ENCODE measurements around the gene CITED2.

CITED2 gene

GRCh38 chr6:139330826-139331500 lies 43.5 kb downstream of the CITED2 start:
- Histone ChIP-seq H3K4me3 (ENCODE audit: low read depth, low read length) (no peak overlapping the region), H3K36me3 (no peaks in the 10 kb centered on the region), H3K9me3 (no peaks in the 10 kb centered on the region), H3K27me3 (no peaks in the 10 kb centered on the region), H3K4me1 (no peaks in the 10 kb centered on the region)
- no peak for TF ChIP-seq CTCF (IDR thresholded peaks at IDR 0.05; ENCODE audit: low read depth, low read length)
- no peak for DNase-seq

GRCh38 chr6:139330306-139330705 lies 44.1 kb downstream of the CITED2 start:
- H3K36me3 ChIP-seq: no peaks in the 10 kb centered on the region
- no peak overlapping the region for H3K4me3 ChIP-seq (ENCODE audit: low read depth, low read length)
- no peak for DNase-seq
- no peaks in the 10 kb centered on the region for H3K27me3 ChIP-seq
- no peaks in the 10 kb centered on the region for H3K9me3 ChIP-seq
- no peak for TF ChIP-seq CTCF (IDR thresholded peaks at IDR 0.05; ENCODE audit: low read depth, low read length)
- no peaks in the 10 kb centered on the region for H3K4me1 ChIP-seq

GRCh38 chr6:139329224-139329623 lies 45.2 kb downstream of the CITED2 start:
- TF ChIP-seq CTCF (IDR thresholded peaks at IDR 0.05; ENCODE audit: low read depth, low read length): no peak
- H3K4me1 ChIP-seq: no peaks in the 10 kb centered on the region
- H3K9me3 ChIP-seq: no peaks in the 10 kb centered on the region
- H3K36me3 ChIP-seq: no peaks in the 10 kb centered on the region
- no peaks in the 10 kb centered on the region for H3K27me3 ChIP-seq
- DNase-seq: no peak
- no peak overlapping the region for H3K4me3 ChIP-seq (ENCODE audit: low read depth, low read length)

- DNase-seq: no peak
- no peaks in the 10 kb centered on the region for H3K4me1 ChIP-seq
- H3K4me3 ChIP-seq (ENCODE audit: low read depth, low read length): no peak overlapping the region
- H3K27me3 ChIP-seq: no peaks in the 10 kb centered on the region
- H3K9me3 ChIP-seq: no peaks in the 10 kb centered on the region
- no peak for TF ChIP-seq CTCF (IDR thresholded peaks at IDR 0.05; ENCODE audit: low read depth, low read length)
- no peaks in the 10 kb centered on the region for H3K36me3 ChIP-seq
Measured at GRCh38 chr6:139327038-139327437, 47.4 kb downstream of the CITED2 start.

- no peaks in the 10 kb centered on the region for H3K4me1 ChIP-seq
Measured at GRCh38 chr6:139325686-139326085, 48.8 kb downstream of the CITED2 start.

More at GRCh38 chr6:139325686-139326085, 48.8 kb downstream of the CITED2 start:
- no peak for DNase-seq
- no peaks in the 10 kb centered on the region for H3K36me3 ChIP-seq
- H3K27me3 ChIP-seq: no peaks in the 10 kb centered on the region
- TF ChIP-seq CTCF (IDR thresholded peaks at IDR 0.05; ENCODE audit: low read depth, low read length): no peak
- no peaks in the 10 kb centered on the region for H3K9me3 ChIP-seq
- H3K4me3 ChIP-seq (ENCODE audit: low read depth, low read length): no peak overlapping the region

Measured in BE2C (cell line).